HuH-7.5 (cell line): Measurements from ENCODE around the gene TANC1.
"Not testable (repeated sequence)": the region's sequence is repeated elsewhere in the genome, so short reads cannot be mapped to it uniquely, and the experiment has no call there.

Experiments used
- DNase-seq: peaks from one replicate; pipeline ENCODE4 v3.0.0; 2011; ENCODE audit warnings: low spot score

Gene TANC1

GRCh38 chr2:159089543-159089942 lies 121.1 kb downstream of the TANC1 start:
- no peak for DNase-seq

GRCh38 chr2:159090514-159091201 lies 122.2 kb downstream of the TANC1 start:
- no peak for DNase-seq

DNA sequence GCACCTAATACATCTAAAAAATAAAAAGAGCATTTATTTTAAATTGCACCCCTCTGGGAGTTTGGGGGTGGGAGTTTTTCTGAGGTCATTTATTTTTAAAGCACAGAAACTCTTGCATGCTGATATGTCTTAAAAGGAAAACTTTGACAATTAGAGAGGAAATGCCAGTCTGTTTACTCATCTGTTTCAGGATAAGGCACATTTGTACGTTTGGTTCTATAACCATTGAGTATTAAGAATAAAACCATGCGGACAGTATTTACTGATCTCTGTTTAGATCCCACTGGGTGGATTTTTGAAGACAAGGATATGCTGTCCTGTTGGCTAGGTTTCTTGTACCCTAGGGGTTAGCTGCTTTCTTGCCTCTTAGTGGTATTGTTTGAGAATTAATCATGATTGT lies 122.9 kb downstream of the TANC1 start:
- no peak for DNase-seq

DNA sequence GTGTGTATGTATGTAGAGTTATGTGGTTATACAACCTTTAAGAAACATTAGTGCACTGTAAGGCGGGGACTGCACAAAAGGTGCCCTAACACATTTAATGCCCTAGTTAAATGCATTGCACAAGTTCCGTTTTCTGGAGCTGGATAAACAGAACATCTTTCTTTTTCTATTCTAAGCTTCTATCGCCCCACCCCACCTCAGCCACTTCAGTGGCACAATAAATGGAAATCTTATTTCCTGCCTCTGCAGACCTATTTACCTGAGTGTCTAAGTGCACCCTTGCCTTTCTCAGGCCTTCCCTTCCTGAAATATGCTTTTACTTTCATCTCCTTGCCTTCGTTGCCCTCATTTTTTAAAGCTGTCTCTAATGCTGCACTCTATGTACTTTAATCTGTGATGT lies 123.5 kb downstream of the TANC1 start:
- DNase-seq, result no peak

GRCh38 chr2:159093497-159093896 lies 125.1 kb downstream of the TANC1 start:
- no peak for DNase-seq

- no peak for DNase-seq
Measured at GRCh38 chr2:159094173-159094737, 125.8 kb downstream of the TANC1 start.

- no peak for DNase-seq
Measured at GRCh38 chr2:159095813-159096212, 127.4 kb downstream of the TANC1 start.

DNA sequence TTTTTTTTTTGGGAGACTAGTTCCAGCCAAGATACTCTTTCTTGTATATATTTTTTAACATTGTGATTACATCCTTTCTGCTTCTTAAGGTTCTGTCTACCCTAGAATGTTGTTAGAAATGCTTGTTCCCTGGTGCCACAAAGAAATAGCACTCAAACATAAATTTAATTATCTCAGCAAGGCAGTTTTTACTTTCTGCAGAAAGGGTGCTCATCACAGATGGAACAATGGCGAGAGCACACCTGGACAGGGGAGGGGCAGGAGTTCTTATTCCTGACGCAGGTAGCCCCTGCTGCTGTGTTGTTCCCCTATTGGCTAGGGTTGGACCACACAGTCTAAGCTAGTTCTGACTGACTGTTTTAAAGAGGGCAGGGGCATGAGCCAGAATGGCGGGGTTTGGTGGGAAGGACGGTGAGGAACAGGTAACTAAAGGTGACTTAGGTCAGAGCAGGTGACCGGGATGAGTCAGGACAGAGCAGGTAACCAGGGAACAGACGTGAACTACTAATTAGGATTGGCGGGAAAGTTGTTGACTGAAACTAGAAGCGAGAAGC lies 127.9 kb downstream of the TANC1 start:
- not testable (repeated sequence) for DNase-seq

- DNase-seq, result no peak
Measured at GRCh38 chr2:159096901-159097300, 128.5 kb downstream of the TANC1 start.

DNA sequence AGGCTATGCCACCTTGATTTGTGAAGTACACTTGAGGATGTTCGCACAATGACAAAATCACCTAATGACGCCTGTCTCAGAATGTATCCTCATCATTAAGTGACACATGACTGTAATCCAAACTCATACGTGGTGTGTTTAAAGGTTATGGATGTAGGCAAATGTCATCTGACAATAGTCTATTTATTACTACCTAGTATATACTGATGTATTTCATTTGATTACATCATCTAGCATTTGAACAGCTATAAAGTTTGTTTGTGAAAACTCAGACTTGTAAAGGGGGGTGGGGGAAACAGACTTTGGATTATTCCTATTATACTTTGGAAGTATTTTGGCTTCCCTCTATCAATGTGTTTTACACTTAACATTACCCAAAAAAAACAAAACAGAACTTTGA lies 129.9 kb downstream of the TANC1 start:
- no peak for DNase-seq

DNA sequence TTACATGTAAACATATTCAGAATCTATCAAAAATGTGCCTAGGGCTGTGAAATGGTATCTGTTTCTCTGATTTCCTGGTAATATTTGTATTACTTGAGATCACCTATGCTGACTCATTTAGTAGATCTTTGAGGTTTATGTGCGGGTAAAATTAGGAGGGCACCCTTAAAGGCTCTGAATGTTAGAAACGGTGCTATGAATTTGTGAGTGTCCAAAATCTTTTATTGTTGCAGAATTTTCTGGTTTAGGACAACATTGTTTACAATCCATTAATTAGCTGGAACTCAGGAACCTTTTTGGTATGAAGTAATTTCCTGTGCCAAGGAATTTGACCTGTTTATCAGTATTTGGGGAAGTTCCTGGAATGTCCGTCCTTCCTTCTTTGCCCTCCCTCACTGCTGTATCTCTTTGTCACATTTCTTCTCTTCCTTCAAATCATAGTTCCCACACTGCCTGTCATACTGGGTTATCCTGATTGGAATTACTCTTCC lies 130.5 kb downstream of the TANC1 start:
- peak; percentile 21 for DNase-seq

- DNase-seq, result no peak
Measured at GRCh38 chr2:159101755-159102489, 133.5 kb downstream of the TANC1 start.

DNA sequence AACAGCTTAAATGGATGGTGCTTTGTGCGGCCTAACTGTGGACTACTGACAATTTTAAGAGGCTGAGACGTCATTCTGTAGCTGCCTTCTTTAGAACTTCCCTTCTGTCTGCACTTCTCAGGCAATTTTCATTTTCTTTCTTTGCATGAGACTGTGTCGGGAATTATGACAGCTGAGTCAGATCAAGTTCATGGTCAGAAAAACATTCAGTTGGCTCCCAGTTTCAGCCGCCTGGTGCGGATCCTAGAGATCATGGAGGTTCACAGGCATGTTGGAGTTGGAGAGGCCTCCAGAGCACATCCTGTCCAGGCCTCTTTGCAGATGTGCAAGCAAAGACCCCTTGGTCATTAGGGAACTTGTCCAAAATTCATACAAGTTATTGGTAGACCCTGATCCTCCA lies 135.0 kb downstream of the TANC1 start:
- no peak for DNase-seq

GRCh38 chr2:159106109-159106508 lies 137.7 kb downstream of the TANC1 start:
- no peak for DNase-seq

DNA sequence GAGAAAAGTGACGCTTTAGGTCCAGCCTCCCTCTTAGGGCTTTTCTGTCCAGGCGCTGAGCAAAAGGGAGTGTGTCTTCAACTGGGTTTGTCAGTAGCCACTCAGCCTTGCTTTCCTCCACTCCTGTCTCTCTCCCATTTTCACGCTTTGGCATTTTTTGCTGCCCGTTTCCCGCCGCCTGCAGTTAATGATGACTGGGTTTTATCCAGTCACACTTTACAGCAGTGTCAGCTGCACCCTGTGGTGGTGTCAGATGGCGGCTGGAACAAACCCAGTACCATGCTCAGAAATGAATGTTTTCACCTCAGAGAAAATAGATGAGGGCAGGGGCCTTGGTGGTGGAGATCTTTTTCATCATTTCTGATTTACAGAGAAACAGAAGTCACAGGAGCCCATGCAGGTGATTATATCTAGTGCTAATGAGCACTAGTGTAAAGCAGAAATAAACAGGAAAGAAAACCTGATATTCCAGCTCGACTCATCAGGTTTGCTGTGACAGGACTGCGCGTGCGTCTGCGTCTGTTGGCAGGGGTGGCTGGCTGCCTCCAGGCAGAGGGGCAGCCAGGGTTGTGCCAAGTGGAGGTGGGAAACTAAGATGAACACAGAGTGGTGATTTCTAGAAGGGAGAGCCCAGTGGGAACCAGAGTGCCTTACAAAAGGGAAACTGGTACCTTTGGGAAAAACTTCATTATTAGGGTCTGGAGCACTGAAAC lies 139.9 kb downstream of the TANC1 start:
- no peak for DNase-seq

DNA sequence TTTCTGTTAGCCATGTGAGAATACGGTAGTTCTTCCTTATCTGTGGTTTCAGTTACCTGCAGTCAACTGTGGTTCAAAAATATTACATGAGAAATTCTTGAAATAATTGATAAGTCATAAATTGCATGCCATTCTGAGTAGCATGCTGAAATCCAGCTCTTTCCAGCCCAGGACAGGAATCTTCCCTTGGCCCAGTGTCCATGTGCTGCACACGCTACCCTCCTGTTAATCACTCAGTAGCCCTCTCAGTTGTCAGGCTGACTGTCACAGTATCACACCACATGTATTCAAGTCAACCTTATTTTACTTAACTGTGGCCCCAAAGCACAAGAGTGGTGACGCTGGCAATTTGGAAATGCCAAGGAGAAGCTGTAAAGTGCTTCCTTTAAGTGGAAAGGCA lies 141.1 kb downstream of the TANC1 start:
- DNase-seq, result no peak

- no peak for DNase-seq
Measured at GRCh38 chr2:159110784-159111183, 142.3 kb downstream of the TANC1 start.

DNA sequence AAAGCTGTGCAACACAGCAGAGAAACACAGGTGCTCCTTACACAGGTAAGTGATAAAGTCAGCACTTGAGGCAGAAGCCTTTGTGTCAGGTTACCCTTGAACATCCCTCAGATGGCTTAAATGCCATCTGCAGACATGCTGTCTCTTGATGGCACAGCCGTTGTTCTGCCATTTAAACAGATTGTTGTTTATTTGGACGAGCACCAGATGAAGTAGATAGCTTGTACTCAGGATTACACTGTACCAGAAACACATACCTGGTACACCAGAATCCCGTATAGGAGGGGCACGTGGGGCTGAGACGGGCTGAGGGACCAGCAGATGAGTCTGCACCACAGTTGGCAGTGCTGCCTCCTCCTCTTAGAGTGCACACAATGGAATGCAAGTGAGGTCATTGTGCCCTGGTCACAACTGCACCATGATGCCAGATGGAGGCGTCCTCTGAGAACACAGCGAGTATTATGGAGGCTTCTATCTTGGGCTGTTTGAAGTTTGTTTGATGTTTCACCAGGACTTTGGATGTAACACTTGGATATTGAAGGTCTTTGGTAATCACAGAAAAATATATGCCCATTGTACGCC lies 143.0 kb downstream of the TANC1 start:
- DNase-seq, result no peak

GRCh38 chr2:159114835-159115234 lies 146.4 kb downstream of the TANC1 start:
- no peak for DNase-seq

- no peak for DNase-seq
Measured at GRCh38 chr2:159116922-159117321, 148.5 kb downstream of the TANC1 start.

DNA sequence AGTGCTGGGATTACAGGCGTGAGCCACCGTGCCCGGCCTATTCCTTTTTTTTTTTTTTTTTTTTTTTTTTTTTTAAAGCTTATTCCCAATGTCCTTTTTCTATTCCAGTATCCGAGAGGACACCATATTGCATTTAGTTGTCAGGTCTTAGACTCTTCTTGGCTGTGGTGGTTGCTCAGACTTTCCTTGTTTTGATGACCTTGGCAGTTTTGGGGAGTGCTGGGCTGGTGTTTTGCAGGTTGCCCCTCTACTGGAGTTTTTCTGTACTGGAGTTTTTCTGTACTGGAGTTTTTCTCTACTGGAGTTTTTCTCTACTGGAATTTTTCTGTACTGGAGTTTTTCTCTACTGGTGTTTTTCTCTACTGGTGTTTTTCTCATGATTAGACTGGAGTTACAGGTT lies 149.2 kb downstream of the TANC1 start:
- DNase-seq, result no peak
